22Rv1 (cell line): Measurements from ENCODE around the gene MIS12.

Experiments
- ZFX ChIP-seq: fragments of 450-650 bp; IDR thresholded peaks from 2 replicates; pipeline ENCODE4 v1.6.1; 2017; ENCODE audit warnings: antibody characterized with exemption, borderline replicate concordance
- TF ChIP-seq, protein P1 (sequence below): fragments of 450-650 bp; IDR thresholded peaks from 2 replicates; pipeline ENCODE4 v1.5.1; 2017; ENCODE audit warnings: mild to moderate bottlenecking

DNA sequence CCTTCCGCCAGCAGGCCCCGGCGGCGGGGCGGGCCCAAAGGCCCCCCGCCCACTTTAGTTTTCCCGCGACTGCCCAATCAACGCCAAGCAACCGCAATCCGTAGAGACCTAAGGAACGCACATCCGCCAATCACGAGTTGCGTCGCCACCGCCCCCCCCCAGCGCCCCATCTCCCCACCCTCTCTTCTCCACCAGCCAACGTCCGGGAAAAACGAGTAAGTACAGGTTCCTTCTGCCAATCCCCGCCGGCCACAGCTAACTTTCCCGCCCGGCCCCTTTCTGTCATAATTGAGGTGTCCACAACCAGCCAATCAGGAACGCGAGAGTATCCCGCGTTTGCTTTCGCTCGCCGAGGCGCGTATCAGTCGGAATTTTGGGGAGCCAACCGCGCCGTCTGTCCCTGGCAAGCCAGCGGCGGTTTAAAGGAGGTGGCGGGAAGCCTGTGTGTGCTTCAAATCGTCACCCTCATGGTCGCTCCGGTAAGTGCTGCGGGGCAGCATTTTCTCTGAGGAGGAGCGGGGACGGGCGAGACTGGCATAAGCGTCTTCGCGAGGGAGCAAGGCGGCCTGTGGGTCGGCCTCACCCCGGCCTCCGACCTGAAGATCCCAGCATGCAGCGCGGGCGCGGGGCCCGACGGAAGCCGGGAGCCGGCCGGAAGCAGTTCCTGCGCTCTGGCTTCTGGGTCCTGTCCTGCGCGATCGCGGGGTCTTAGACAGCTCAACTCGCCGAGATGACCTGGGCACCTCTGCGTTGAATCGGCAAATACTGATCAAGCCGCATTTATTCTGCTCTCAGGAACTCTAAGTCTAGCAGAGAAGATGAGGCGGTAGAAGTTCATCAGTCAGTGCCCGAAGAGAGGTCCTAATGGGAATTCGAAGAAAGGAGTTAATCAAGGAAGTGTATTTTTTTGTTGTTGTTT lies at the start of gene MIS12:
- TF ChIP-seq, protein P1, sequence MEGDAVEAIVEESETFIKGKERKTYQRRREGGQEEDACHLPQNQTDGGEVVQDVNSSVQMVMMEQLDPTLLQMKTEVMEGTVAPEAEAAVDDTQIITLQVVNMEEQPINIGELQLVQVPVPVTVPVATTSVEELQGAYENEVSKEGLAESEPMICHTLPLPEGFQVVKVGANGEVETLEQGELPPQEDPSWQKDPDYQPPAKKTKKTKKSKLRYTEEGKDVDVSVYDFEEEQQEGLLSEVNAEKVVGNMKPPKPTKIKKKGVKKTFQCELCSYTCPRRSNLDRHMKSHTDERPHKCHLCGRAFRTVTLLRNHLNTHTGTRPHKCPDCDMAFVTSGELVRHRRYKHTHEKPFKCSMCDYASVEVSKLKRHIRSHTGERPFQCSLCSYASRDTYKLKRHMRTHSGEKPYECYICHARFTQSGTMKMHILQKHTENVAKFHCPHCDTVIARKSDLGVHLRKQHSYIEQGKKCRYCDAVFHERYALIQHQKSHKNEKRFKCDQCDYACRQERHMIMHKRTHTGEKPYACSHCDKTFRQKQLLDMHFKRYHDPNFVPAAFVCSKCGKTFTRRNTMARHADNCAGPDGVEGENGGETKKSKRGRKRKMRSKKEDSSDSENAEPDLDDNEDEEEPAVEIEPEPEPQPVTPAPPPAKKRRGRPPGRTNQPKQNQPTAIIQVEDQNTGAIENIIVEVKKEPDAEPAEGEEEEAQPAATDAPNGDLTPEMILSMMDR = no peak
- TF ChIP-seq ZFX = no peak
